HG02623 (cell line): Measurements from ENCODE around the gene TLCD5.

Experiments
- ATAC-seq: cut with Tn5 transposase; IDR thresholded peaks from one replicate; pipeline ENCODE4 v1.9.1; 2021; ENCODE audit warnings: moderate library complexity; ENCODE audit not compliant: unreplicated experiment

Gene TLCD5

DNA sequence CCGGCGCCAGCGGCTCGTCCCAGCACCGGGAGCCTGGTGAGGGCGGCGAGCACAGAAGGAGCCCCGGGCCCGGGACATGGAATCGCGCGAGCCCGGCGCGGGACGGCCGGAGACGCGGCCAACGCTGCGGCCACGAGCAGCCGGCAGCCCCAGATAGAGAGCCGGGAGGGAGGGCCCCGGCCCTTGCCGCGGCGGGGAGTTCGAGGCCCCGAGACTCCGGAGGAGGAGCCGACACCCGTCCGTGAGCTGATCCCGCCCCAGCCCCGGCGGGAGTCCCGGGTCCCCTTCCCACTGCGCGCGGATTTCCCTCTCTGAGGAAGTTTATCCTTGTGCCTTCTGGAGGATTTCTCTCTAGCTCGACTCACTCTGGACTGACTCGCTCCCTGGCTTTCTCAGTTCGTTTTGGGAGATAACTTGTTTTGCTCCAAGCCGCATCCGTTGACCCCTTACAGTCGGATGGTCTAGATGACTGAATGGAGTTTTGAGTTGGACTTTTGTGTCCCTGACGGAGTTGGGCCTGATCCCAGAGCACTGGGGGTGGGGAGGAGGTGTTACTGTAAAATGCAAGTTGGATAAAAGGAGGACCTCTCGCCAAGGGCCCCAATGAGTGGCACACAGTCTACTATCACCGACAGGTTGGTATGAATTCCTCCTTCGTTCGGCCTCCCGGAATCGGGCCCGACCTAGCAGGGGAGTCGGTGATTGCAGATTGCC, 11.7 kb downstream of the TLCD5 start:
- peak; percentile 19 for ATAC-seq

DNA sequence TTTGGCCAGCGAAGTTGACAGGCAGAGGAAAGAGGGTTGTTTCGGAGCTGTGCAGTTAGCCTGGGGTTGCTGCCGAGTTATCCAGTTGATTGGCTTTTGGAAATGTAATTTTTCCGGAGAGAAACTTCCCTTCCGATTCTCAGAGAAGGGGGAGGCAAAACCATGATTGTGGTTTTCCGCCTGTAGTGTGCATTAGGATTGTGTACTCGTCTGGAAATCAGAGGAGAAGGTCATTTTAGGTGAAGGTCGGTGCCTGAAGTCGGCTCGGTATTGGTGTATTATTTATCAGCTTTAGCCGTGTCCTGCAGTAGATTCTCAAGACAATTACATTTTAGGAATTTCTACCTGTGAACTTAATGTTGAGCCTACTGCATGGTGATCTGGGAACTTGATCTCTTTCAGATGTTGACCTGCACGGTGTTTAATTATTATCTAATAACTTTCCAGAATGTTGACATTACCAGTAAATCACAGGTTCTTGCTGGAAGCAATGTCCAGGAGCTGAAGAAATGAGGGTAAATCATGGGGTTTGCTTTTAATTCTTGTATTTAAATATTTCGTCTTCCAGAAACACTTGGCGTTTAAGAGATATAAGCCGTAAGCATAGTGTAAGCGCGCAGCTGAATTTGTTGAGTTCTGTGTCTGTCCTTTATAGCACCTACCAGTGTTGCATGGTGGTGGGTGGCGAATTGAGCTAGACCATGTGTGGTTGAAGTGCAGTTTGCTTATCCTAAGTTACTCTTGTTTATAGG, 12.4 kb downstream of the TLCD5 start:
- ATAC-seq: no peak

DNA sequence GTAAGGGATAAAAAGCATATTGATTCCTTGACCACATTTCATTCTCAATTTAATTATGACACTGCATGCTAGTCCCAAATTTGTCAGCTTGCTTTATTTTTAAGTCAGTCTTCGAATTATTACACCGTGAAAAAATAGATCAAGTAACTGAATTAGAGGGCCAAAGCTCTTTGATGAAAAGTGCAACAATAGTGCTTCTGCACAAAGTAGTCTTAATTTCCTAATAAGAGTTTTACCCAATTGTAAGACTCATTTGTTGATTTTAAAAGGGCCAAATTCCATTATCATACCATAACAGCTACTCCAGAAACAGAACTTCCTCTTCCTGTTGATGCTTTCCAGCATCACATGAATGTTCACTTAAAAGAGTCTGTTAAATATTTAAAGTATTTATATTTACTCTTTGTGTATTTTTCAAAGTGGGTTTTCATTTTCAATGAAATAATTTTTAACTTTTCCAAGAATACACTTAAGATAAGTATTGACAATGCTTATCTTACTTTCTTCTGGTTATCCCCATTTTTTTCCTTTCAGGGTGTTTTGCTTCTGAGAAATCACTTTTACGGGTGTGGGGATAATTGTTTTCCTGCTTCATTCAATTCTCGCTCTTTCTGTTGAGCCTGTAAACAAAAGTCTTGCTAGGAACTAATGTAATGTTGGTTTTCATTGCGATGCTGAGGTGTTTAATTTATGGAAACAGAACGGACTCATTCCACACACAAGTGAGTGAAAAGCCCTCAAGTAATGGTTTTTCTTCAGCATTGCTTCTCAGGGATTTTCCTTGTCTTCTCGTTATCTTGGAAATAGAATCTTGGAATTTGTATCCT, 13.2 kb downstream of the TLCD5 start:
- ATAC-seq: no peak

DNA sequence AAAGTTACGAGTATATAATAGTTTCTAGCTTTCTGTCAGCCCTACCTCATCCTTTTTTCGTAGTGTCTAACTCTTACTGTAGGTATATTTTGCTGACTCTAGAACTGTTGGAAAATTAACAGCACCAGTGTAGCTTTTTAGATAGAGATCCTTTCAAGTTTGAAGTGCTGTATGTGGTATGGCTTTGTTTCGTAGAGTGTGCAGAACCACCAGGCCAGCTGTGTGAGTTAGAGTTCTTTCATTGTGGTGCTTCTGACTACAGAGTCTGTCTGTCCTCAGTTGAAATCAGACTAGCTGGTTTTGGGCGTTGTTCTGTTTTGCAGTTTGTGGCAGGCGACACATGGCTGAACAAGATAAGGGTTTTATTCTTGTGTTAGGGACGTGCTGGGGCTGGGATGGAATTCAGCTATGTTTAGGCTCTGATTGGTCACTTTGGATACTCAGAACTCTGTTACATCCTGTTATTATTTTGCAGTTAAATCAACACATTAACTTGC, 14.3 kb downstream of the TLCD5 start:
- ATAC-seq: no peak

DNA sequence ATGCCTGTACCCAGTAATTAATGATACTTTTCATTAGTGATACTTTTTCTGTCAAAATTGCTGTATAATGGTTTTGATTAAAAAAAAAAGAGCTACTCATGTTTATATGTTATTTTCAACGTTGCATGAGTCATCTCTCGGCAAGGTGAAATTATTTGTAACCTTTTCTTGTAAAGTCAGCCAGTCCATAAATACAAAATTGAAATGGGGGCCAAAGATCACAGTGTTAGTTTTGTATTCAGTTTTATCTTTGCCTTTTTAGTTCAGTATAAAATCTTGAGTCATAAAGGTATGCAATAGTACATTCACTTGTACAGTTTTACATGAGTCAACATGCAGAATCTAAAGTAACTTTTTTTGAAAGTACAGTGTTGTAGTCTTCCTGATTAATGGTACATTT, 15.4 kb downstream of the TLCD5 start:
- ATAC-seq: no peak

DNA sequence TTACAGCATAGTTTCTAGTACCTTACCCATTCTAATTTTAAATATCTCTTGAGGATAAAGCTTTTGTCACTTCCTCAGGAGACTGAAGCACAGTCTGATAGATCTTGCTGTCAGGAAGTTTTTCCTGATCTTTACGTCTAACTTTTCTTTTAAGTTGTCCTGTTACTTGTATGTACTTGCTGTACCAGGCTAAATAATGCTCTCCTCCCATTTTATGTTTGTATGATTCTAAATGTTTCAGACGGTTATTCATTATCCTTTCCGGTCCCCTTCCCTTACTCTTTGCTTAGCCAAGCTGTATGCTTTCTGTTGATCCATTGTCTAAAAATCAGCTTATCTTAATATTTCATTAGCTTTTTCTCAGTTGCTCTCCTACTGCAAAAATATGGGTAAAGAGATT, 17.1 kb downstream of the TLCD5 start:
- ATAC-seq: no peak

DNA sequence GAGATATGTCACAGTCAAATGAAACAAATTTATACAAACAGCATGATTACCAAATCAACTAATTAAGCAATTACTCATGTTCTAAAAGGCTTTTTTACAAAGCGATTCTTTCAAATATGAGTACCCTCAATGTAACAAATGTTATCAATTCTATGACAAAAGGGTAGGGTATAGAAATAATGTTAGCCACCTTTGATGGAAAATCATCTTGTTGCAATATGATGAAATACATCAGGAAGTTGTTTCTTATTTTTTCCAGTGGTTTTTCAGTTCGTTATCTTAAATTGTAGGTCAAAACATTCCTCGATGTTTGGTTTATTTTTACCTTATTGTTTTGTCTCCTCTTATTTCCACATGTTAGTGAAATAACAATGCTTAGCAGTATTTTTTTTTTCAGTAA, 17.6 kb downstream of the TLCD5 start:
- ATAC-seq: no peak

DNA sequence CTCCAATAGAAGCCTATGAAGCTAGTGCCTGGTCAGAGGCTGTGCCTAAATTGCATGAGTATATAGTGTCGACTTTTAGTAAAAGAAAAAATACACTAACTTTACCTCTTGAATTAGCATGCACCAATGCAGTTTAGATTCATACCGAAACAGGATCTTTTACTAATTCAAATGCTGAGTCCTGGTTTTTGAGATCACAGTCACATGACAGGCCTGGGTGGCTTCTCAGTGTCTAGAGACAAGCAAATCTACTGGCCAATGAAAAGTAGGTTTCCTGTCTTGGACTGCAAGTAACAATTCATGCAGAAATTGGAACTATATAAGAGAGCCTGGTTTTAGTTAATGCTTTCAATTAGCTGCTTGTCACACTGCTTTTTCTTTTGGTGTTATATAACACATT, 18.3 kb downstream of the TLCD5 start:
- peak; percentile 44 for ATAC-seq

DNA sequence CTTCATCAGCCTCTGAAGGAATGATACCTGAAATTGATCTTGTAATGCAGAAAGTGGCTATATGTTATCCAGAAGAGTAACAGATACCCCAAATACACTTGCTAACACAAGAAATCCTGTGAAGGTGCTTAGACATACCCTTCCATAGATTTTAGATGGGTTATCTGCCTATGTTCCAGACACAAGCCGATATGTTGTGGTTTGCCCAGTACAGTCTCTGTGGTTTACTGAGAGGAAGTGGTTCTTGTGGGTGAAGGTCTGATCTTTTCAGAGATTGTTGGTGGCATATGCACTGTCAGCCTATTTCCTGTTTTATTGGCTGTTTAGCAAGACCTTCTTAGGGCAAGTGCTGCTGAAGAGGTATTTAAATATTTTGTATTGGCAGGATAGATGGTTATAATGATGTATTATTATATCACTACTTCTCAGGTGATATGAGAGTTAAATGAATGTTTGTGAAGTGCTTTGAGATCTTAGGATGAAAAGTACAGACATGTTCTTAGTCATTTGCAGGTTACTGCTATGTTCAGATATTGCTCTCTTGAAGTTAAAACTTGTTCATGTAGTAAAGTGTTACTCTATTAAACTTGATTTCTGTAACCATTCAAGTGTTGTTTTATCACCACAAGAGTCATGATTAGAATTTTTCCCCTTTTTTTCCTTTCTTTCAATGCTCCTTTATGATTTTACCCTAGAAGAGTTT, 19.4 kb downstream of the TLCD5 start:
- ATAC-seq: peak; percentile 66

DNA sequence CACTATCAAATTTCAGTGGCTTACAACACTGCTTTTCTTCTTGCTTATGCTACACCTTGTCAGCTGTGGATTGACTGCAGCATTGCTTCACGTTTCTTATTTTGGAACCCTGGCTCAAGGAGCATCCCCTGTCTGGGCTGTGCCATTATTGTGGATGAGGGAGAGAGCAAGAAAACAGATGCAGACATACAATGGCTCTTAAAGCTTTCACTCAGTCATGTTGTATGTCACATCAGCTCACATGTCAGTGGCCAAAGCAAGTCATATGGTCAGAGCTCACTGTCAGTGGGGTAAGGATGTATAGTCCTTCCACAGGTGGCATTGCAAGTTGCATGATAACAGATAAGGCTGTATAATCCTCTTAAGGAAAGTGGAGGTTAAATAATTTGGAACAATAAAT, 21.1 kb downstream of the TLCD5 start:
- ATAC-seq: no peak

DNA sequence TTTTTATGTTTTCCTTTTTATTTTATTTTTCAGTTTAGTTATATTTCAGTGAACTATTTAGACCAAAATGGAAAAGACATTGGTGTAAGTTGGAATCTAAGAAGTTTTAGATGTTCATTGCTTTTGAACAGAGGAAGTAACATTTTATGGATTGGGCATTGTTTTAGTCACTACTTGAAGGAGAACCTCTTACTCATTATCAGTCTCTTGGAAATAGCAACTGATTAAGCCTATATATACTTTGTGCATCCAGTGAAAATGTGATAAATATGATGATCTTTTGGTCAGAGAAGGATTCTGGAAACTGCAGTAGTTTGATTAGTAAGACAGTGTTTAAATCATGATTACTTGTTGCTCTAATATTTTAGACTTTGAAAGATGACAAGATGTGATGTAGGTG, 25.5 kb downstream of the TLCD5 start:
- no peak for ATAC-seq

DNA sequence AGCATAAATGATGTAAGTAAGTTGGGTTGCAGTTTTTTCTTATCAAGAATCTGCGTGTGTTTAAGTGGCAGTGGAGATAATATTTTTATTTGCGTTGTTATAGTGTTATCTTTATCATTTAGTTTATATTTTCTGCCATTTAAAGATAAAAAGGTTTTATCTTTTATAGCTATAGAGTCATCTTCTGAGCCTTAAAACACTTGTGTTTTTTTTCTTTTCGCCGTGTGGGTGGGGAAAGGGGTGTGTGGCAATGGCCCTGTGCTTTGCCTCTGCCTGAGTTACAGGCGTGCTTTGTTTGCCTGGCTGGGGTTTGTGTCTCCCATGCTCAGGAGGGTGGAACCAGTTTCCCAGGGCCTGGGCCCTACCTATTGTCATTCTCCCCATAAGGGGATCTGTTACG, 27.3 kb downstream of the TLCD5 start:
- no peak for ATAC-seq

DNA sequence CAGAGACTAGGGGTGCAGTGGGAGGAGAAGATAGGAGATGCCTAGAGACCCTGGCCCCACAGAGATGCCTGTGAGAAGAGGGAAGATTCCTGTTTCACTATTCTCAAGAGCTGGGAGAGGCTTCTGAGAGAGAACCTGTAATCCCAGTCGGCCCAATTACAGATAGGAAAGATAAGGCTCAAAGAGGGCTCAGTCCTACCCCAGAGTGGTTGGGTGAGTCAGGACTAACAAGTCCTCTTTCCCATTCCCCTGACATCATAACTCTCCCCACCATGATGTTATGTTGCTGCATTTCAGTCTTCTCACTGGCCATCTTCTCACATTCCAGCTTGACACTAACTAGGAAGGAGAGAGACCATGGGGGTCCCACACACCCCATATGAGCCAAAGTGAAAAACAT, 29.0 kb downstream of the TLCD5 start:
- no peak for ATAC-seq

DNA sequence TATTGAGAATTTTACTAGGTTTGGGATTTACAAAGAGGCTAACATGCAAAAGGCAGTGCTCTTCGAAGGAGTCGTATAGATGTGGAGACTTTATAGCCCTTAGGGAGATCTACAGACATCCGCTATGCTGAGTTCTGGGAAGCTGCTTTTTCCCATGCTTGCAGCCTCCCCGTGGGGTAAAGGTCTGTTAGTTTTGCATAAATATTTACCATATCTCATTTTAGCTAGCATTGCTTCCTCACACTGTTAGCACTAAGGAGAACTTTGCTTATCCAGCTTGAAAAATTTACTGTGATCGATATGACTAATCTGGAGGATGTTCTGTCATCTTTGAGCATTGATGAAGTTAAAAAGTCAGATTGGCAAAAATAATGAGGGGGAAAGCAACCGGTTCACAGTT, 29.7 kb downstream of the TLCD5 start:
- ATAC-seq: no peak

DNA sequence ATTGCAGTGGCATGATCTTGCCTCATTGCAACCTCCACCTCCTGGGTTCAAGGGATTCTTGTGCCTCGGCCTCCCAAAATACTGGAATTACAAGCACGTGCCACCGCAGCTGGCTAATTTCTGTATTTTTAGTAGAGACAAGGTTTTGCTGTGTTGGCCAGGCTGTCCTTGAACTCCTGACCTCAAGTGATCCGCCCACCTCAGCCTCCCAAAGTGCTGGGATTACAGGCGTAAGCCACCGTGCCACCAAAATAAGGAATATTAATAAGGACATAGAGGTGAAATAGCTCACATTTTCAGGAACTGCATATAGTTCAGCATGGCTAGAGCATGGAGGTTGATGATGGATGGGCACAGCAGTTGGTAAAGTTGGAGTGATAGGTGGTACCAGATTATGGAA, 32.5 kb downstream of the TLCD5 start:
- no peak for ATAC-seq

DNA sequence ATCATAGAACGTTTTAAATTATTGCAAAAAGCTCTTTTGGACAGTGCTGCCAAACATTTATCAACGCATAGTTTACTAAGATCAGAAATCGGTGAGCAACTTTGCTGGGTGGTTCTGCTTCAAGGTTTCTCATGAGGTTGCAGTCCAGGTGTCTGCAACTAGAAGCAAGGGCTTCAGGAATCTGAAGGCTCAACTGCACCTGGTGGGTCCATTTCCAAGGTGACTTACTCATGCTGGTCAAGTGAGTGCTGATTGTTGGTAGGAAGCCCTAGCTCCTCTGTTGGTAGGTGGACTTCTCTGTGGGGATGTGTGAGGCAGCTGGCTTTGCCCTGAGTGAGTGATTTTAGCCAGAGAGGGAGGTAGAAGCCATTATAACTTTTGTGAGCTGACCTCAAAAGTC, 33.6 kb downstream of the TLCD5 start:
- no peak for ATAC-seq

DNA sequence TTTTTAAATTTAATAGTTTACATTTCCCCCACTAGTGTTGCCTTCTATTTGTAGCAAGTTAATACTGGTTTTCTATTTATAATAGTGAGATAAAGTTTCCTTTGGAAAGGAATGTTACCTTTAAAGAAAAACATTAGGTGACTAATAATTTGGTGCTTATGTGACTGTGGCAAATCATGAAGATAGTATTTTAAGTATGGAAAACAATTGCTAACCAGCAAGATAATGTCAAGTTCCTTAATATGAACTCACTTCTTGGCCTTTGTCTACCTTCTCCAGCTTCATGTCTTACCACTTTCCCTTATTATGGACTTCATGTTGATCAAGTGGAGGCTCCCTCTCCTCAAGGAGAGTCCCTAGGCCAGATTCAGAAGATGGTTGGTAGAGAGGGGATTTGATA, 38.3 kb downstream of the TLCD5 start:
- ATAC-seq: no peak

DNA sequence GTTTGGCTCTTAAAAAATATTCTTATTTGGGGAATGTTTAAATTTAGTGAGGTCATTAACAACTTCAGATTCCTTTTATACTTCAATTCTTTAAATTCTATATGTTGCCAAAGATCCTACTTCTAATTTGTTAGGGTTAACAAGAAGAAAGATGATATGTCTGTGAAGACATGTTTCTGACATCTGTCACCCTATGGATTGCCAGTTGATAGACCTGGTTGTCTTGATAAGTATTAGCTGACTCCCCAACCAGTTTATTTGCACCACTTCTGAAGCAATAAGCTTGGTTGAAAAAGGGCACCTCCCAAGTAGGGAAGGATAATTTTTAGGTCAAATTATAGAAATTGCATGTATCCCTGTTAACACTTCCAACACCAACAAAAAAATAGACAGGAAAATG, 40.4 kb downstream of the TLCD5 start:
- no peak for ATAC-seq

DNA sequence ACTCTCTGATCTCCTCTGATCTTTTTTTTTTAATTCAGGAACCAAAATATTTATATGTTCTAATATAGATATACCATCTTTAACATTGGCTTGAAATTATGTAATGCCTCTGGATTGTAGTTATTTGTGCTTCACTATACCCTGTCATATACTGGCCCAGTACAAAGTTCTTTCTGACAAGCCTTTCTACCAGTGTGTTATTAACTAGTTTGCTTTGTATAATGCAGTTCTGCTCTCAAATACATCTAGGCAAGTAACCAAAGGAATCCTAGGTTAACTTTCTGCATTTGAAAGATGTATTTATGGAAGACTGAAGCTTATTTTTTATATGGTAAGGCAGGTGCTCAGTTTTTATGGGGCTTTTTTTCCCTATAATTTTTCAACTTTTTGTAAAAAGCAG, 47.2 kb downstream of the TLCD5 start:
- no peak for ATAC-seq

DNA sequence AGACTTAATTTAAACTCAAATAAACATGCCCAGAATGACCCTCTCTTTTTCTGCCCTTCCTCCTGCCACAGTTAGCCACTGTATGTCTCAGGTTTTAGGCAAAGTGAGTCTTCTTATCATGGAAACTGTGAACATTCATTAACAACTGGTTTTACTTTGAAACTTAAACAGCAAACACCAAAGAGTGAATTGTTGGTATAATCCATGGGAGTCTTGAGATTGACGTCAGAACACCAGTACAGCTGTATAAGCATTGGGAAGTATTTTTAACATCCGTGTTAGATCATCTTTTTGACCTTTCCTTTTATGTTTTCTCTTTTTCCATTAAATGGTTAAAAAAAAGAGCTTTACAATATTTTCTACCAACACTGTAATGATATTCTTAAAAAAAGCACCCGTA, 50.0 kb downstream of the TLCD5 start:
- no peak for ATAC-seq

DNA sequence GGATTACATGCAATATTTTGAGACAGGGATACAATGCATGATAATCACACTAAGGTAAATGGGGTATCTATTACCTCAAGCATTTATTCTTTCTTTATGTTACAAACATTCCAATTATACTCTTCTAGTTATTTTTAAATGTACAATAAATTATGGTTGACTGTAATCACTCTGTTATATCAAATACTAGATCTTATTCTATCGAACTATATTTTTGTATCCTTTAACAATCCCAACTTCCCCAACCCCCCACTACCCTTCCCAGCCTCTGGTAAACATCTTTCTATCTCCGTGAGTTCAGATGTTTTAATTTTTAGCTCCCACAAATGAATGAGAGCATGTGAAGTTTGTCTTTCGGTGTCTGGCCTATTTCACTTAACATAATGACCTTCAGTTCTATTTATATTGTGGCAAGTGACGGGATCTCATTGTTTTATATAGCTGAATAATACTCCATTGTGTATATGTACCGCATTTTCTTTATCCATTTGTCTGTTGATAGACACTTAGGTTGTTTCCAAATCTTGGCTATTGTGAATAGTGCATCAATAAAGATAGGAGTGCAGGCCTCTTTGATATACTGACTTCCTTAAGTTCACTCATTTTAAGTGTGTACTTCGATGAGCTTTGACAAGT, 51.6 kb downstream of the TLCD5 start:
- no peak for ATAC-seq
